ENCODE data around the gene FMOD. TPM values are rescaled to one million over a fixed set of nuclear protein-coding genes. Genes with fewer than 3 reads are reported as not detected.
A peak's percentile ranks its signal among the peaks of the same experiment; 100 is the strongest.

FMOD gene
- total RNA-seq, 1 donor from 2014 or later, result 59.0 TPM

GRCh38 chr1:203361945-203362719 is 11.2 kb upstream of the FMOD start:
- no peak for DNase-seq (ENCODE audit: low spot score)

- no peak for DNase-seq (ENCODE audit: low spot score)
Measured at GRCh38 chr1:203360547-203361185, 9.7 kb upstream of the FMOD start.

- DNase-seq (ENCODE audit: low spot score), result peak; percentile 64
Measured at GRCh38 chr1:203359010-203359571, 8.2 kb upstream of the FMOD start.

GRCh38 chr1:203354246-203354645 is 3.3 kb upstream of the FMOD start:
- DNase-seq (ENCODE audit: low spot score), result no peak

GRCh38 chr1:203353486-203353885 is 2.6 kb upstream of the FMOD start:
- DNase-seq (ENCODE audit: low spot score), result no peak

- DNase-seq (ENCODE audit: low spot score), result no peak
Measured at GRCh38 chr1:203349773-203350524, 973 bp downstream of the FMOD start.

GRCh38 chr1:203349166-203349565 is 1.8 kb downstream of the FMOD start:
- DNase-seq (ENCODE audit: low spot score), result no peak

GRCh38 chr1:203346769-203347102 is 4.2 kb downstream of the FMOD start:
- no peak for DNase-seq (ENCODE audit: low spot score)

GRCh38 chr1:203346060-203346768 is 4.7 kb downstream of the FMOD start:
- DNase-seq (ENCODE audit: low spot score), result no peak

- DNase-seq (ENCODE audit: low spot score), result no peak
Measured at GRCh38 chr1:203343956-203344754, 6.8 kb downstream of the FMOD start.

GRCh38 chr1:203342192-203342940 is 8.6 kb downstream of the FMOD start:
- no peak for DNase-seq (ENCODE audit: low spot score)

- DNase-seq (ENCODE audit: low spot score), result peak; percentile 82
Measured at GRCh38 chr1:203340112-203340790, 10.7 kb downstream of the FMOD start.

GRCh38 chr1:203338335-203339036 is 12.4 kb downstream of the FMOD start:
- DNase-seq (ENCODE audit: low spot score), result peak; percentile 69

GRCh38 chr1:203336097-203336496 is 14.8 kb downstream of the FMOD start:
- DNase-seq (ENCODE audit: low spot score), result no peak

GRCh38 chr1:203335503-203335902 is 15.4 kb downstream of the FMOD start:
- DNase-seq (ENCODE audit: low spot score), result no peak

- DNase-seq (ENCODE audit: low spot score), result no peak
Measured at GRCh38 chr1:203331224-203331623, 19.7 kb downstream of the FMOD start.

- no peak for DNase-seq (ENCODE audit: low spot score)
Measured at GRCh38 chr1:203328714-203329122, 22.2 kb downstream of the FMOD start.

GRCh38 chr1:203327684-203328457 is 23.1 kb downstream of the FMOD start:
- no peak for DNase-seq (ENCODE audit: low spot score)
